ENCODE results near the gene IRS4.

- no peak for TF ChIP-seq POLR2A (IDR thresholded peaks at IDR 0.05)
- TF ChIP-seq, protein P1, sequence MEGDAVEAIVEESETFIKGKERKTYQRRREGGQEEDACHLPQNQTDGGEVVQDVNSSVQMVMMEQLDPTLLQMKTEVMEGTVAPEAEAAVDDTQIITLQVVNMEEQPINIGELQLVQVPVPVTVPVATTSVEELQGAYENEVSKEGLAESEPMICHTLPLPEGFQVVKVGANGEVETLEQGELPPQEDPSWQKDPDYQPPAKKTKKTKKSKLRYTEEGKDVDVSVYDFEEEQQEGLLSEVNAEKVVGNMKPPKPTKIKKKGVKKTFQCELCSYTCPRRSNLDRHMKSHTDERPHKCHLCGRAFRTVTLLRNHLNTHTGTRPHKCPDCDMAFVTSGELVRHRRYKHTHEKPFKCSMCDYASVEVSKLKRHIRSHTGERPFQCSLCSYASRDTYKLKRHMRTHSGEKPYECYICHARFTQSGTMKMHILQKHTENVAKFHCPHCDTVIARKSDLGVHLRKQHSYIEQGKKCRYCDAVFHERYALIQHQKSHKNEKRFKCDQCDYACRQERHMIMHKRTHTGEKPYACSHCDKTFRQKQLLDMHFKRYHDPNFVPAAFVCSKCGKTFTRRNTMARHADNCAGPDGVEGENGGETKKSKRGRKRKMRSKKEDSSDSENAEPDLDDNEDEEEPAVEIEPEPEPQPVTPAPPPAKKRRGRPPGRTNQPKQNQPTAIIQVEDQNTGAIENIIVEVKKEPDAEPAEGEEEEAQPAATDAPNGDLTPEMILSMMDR (IDR thresholded peaks at IDR 0.05 in 8 of 11, conservative IDR thresholded peaks at IDR 0.05 in 3 of 11): no peak
These were observed 1.2 kb downstream of the IRS4 start for GRCh38 chrX:108735091-108735678.

Measured in spleen (tissue), 7 donors.